Measurements from ENCODE around the gene CDH19.
A peak's percentile ranks its signal among the peaks of the same experiment; 100 is the strongest.

The CDH19 gene

DNA sequence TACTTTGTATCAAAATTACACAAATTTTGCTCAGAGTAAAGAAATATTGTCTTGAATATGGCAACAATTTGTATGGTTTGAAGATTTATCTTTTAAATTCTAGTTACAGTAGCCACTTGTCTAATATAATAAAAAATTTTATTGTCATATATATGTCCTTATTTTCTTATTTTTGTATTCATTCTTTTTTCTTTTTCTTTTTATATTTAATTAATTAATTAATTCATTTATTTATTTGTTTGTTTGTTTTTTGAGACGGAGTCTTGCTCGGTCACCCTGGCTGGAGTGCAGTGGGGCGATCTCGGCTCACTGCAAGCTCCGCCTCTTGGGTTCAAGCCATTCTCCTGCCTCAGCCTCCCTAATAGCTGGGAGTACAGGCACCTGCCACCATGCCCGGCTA, 3.7 kb upstream of the CDH19 start:
- FAIRE-seq = no peak
- no peak for DNase-seq (ENCODE audit: insufficient read length, low spot score)
- no peak for TF ChIP-seq POLR2A (IDR thresholded peaks at IDR 0.05; ENCODE audit: low read depth, low read length)

DNA sequence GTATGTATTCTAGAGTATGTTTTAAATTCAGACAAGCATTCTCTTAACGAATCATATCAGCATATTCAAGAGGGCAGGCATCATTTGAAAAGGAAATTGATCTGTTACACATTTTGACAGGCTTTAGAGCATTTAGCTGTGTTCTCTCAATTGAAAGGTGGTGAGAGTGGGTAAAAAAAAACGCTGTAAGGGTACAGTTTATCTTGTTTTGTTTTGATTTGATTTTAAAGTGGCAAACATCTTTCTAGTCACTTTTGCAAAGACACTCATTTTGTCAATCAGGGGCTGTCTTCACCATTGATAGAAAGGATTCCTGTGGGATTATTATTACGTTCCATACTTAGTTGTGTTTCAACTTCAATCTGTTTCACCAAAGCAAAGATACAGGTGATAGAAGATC, 2.2 kb downstream of the CDH19 start:
- DNase-seq (ENCODE audit: insufficient read length, low spot score) (no peak), FAIRE-seq (no peak)
- TF ChIP-seq POLR2A (IDR thresholded peaks at IDR 0.05; ENCODE audit: low read depth, low read length) = no peak

DNA sequence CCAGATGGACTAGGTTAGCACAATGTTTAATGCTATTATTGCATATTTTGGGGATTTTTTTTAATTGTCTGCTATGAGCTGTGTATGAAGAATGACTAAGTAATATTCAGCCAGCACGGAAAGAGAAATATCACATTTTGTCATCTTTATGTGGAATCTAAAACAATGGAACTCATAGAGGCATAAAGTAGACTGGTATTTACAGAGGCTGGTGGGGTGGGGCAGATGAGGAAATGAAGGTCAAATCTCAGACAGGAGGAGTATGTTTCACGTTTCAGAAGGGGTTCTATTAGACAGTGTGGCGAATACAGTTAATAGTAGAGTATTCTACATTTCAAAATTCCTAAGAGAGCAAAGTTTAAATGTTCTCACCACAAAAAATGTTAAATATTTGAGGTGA, 4.7 kb downstream of the CDH19 start:
- TF ChIP-seq POLR2A (IDR thresholded peaks at IDR 0.05; ENCODE audit: low read depth, low read length) = no peak
- DNase-seq (ENCODE audit: insufficient read length, low spot score) (no peak), FAIRE-seq (no peak)

DNA sequence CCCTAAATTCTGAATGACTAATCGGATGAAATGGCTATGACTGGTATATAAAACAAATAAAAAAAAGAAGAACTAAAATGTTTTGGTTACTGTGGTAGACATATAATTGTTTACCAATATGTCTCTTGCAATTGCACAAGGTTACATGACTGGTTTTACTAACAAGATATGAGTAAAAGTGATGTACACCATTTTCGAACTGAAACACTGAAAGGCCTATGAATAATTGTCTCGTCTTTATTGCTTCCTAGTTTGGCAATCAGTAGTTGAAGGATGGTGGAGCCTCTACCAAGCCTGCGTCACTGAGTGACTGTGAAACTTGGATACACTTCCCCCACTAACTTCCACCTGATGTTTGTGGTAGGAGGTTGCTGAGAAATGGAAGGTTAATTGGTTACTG, 16.5 kb downstream of the CDH19 start:
- FAIRE-seq (no peak), DNase-seq (ENCODE audit: insufficient read length, low spot score) (no peak)
- TF ChIP-seq POLR2A (IDR thresholded peaks at IDR 0.05; ENCODE audit: low read depth, low read length) = no peak

DNA sequence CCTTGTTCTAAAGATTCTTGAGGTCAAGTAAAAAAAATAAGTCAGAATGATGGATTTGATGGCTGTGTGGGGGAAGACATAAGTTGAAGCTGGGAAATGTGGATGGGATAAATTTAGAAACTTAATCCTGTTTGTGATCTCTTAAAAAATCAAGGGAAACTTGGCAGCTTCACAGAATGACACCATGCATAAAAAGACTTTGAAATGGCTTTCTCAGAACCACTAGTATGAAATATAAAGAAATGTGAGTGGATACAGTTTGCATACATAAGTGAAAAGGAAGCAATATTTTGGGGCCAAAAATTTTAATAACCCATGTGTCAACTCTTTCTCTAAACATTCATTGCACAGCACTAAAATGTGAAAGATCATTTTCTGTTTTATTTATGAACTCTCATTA, 21.7 kb downstream of the CDH19 start:
- DNase-seq (ENCODE audit: insufficient read length, low spot score) (no peak), FAIRE-seq (no peak)
- no peak for TF ChIP-seq POLR2A (IDR thresholded peaks at IDR 0.05; ENCODE audit: low read depth, low read length)

DNA sequence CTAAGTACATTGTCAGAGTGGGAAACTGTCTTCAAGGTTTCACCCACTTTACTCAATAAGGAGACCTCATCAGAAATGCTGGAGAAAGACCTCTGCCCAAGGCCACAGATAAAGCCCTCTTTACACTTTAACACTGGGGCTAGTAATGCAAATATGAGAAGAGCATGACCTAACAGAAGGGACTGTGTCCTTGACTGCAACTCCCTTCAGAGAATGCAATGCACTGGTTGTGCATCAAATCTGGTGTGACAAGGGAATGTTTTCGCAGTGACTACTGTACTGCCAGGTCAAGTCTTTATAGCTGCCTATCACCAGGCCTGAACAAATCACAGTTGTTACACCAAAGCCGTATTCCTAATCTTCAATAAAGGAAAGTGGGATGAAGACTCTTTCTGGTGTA, 28.6 kb downstream of the CDH19 start:
- DNase-seq (ENCODE audit: insufficient read length, low spot score) (no peak), FAIRE-seq (no peak)
- no peak for TF ChIP-seq POLR2A (IDR thresholded peaks at IDR 0.05; ENCODE audit: low read depth, low read length)

DNA sequence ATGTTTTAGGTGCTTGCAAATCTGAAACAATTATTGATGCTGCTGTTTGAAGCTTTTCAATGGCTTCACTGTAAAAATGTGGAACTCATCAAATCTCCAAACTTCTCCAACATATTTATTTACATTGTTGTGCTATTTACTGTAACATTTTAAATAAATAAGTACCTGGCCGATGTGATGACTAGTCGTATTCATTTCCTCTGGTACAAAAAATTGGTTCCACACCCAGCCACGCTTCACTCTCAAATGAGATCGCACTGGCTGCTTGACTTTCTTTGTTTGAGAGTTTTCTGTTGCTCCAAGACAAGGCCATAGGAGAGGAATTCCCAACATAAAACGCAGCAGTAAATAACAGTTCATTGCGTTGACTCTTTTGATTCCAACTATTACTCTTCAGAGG, 32.0 kb downstream of the CDH19 start:
- no peak for DNase-seq (ENCODE audit: insufficient read length, low spot score)
- TF ChIP-seq POLR2A (IDR thresholded peaks at IDR 0.05; ENCODE audit: low read depth, low read length) = no peak
- FAIRE-seq = no peak

DNA sequence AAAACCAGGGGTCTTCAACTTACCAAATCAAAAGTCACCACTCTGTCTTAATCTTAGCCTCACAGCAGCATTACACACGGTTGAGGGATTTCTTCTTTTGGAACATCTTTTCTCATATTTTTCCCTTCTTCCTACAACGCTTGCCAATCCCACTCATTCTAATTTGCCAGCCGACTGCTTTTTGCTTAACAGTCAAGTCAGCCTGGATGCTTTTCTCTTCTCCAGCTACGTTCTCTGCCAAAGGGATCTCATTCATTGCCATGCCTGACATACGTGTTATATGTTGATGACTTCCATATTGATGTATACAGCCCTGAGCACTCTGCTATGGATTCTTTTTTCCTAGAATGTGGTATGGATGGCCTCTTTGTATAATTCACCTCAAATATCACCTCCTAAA, 37.3 kb downstream of the CDH19 start:
- no peak for TF ChIP-seq POLR2A (IDR thresholded peaks at IDR 0.05; ENCODE audit: low read depth, low read length)
- DNase-seq (ENCODE audit: insufficient read length, low spot score) (no peak), FAIRE-seq (no peak)

DNA sequence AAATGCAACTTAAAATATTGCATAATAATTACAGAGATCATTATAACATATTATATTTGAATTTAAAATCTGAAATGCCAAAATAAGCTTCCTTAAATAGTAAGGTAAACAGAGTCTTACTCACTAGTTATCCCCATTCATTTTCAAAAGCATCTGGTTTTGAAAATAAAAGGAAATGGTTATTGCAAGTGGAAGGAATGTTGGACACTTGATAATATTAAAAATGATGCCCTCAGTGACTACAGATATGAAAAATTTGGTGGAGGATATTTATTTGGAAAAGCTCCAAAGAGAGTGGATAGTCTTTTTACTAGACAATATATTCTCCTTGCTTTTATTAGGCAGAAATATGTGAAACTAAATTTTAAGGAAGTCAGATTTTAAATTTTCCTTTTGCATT, 39.7 kb downstream of the CDH19 start:
- no peak for FAIRE-seq
- DNase-seq (ENCODE audit: insufficient read length, low spot score) = no peak
- no peak for TF ChIP-seq POLR2A (IDR thresholded peaks at IDR 0.05; ENCODE audit: low read depth, low read length)

DNA sequence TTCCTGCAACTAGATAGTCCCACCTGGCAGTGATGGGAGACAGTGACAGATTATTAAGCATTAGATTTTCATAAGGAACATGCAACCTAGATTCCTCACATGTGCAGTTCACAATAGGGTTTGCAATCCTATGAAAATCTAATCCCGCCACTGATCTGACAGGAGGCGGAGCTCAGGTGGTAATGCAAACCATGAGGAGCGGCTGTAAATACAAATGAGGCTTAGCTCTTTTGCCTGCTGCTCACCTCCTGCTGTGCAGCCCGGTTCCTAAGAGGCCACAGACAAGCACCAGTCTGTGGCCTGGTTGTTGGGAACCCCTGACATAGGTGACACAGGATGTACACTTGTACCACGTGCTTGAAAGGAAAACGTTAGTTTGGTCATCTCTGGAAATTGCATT, 41.6 kb downstream of the CDH19 start:
- TF ChIP-seq POLR2A (IDR thresholded peaks at IDR 0.05; ENCODE audit: low read depth, low read length) = no peak
- DNase-seq (ENCODE audit: insufficient read length, low spot score) = no peak
- no peak for FAIRE-seq

DNA sequence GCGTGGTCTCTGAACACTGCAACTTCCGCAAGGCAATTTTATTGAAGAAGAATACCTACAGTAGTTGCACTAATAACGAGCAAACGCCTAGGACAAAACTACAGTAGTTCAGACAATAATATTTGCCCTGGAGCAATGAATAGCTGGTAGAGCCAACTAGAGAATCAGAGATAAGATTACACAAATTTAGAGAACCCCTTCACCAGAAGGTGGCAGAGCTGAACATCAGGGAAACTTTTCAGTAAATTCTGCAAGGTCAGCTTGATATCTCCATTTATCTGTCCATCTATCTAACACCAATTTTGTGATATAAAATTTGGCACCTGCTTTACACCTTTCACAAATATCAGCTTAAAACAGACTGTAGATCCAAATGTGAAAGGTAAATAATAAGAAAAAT, 43.8 kb downstream of the CDH19 start:
- FAIRE-seq = peak; percentile 48
- no peak for DNase-seq (ENCODE audit: insufficient read length, low spot score)
- no peak for TF ChIP-seq POLR2A (IDR thresholded peaks at IDR 0.05; ENCODE audit: low read depth, low read length)

DNA sequence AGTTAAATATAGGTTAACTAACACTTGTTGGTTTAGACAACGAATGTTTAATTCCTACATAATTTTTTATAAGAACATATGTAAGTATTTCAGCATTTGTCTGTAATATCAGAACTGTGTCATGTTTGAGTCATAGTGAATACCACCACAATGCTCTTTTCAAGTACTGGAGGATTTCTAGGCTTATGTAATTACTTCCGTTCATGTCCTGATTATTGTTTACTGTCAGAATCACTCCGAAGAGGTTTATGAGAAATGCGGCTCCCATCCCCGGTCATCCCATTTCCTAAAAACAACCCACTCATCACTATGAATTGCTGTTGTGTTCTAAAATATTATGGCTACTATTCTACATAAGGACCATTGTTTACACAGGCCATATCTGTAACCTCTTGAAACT, 45.1 kb downstream of the CDH19 start:
- no peak for TF ChIP-seq POLR2A (IDR thresholded peaks at IDR 0.05; ENCODE audit: low read depth, low read length)
- DNase-seq (ENCODE audit: insufficient read length, low spot score) (no peak), FAIRE-seq (no peak)

DNA sequence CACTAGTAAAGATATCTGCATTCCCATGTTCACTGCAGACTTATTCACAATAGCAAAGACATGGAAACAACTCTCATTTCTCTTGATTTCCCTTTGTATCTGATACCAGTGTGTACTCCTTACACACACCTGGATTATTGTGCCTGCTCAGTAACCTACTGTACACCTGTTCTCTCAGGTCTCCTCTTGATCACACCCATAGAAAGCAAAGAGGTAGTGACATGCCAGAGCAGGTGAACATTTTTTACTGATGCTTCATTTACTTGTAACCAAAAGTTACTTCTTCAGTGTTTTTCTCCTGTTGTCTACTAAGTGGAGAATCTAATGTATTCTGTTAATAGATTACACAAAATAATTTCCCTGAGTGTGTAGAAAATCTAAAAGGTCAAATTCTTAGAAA, 46.8 kb downstream of the CDH19 start:
- no peak for TF ChIP-seq POLR2A (IDR thresholded peaks at IDR 0.05; ENCODE audit: low read depth, low read length)
- FAIRE-seq (no peak), DNase-seq (ENCODE audit: insufficient read length, low spot score) (no peak)

DNA sequence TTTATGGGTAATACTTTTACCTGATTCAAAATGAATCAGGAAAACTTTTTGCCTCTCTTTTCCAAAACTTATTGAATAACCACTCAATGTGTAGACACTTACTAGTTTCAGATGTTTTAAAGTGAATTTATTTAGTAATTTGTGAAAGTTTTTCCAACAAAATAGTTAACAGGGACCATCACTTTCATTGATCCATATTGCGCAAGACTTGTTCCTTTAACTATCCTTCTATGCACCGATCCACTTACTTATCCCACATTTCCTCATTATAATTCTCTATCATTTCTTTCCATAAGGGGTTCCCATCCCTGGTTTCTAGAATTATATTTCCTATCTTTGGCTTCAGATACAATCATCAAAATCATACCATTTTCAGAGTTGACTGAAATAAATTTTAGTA, 48.3 kb downstream of the CDH19 start:
- FAIRE-seq (no peak), DNase-seq (ENCODE audit: insufficient read length, low spot score) (no peak)
- TF ChIP-seq POLR2A (IDR thresholded peaks at IDR 0.05; ENCODE audit: low read depth, low read length) = no peak

DNA sequence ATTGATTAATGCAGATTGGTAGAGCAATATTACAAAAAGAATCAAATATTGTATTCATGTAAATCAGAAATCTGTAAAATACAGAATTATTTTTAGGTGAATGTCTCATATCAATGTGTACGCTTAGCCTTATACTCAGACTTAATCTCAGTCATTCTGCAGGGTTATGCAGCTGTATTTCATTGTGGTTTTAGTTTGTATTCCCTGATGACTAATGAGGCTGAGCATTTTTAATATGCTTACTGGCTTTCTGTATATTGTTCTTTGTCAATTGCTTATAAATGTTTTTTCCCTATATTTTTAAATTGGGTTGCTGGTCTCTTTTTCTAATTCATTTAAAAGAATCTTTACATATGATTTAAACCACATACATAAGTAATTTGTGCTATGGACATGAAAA, 50.1 kb downstream of the CDH19 start:
- FAIRE-seq = no peak
- DNase-seq (ENCODE audit: insufficient read length, low spot score) = no peak
- TF ChIP-seq POLR2A (IDR thresholded peaks at IDR 0.05; ENCODE audit: low read depth, low read length) = no peak

DNA sequence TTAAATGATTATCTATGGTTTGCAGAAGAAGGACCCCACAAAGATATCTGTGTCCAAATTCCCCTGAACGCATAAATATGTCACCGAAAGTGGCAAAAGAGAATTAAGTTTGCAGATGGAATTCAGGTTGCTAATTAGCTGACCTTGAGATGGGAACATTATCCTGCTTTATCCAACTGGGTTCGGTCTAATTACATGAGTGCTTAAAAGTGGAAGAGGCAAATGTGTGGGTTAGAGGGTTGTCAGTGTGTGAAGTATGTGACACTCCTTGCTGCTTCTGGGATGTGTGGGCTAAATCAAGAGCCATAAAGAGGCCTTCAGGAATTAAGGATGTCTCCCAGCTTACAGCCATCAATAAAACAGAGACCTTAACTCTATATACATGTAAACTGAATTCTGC, 53.5 kb downstream of the CDH19 start:
- no peak for TF ChIP-seq POLR2A (IDR thresholded peaks at IDR 0.05; ENCODE audit: low read depth, low read length)
- FAIRE-seq = no peak
- DNase-seq (ENCODE audit: insufficient read length, low spot score) = no peak
